GM12875 (cell line): ENCODE results near the gene MAPKAPK2.

Experiments used
- H3K4me3 ChIP-seq: one replicate; pipeline ENCODE4 v1.5.1; 2011; ENCODE audit warnings: low read depth, low read length, control low read depth
- TF ChIP-seq, protein P1 (sequence below): IDR thresholded peaks from 2 replicates; pipeline ENCODE4 v1.5.1; 2011; ENCODE audit warnings: low read depth, mild to moderate bottlenecking, control low read depth, inconsistent platforms, low read length, moderate library complexity, borderline replicate concordance; ENCODE audit not compliant: insufficient read depth

Gene MAPKAPK2

DNA sequence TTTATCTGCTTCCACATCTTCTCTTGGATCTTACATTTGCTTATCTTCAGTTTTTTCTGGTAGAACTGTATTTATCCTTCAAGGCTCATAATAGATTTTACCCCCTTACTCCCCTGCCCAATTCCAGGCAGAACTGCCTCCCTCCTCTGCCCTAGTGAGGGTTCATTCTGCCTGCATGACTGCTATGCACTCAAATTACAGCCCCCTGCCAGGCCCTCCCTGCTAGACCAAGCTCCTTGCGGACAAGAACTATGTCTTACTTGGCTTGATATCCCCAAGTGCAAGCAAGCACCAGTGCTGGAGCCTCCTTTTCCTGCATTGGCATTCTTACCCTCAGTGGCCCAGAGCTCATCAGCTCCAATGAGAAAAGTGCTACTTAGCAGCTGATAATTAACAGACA is 18.1 kb downstream of the MAPKAPK2 start:
- no peak overlapping the region for H3K4me3 ChIP-seq
- TF ChIP-seq, protein P1, sequence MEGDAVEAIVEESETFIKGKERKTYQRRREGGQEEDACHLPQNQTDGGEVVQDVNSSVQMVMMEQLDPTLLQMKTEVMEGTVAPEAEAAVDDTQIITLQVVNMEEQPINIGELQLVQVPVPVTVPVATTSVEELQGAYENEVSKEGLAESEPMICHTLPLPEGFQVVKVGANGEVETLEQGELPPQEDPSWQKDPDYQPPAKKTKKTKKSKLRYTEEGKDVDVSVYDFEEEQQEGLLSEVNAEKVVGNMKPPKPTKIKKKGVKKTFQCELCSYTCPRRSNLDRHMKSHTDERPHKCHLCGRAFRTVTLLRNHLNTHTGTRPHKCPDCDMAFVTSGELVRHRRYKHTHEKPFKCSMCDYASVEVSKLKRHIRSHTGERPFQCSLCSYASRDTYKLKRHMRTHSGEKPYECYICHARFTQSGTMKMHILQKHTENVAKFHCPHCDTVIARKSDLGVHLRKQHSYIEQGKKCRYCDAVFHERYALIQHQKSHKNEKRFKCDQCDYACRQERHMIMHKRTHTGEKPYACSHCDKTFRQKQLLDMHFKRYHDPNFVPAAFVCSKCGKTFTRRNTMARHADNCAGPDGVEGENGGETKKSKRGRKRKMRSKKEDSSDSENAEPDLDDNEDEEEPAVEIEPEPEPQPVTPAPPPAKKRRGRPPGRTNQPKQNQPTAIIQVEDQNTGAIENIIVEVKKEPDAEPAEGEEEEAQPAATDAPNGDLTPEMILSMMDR = no peak

DNA sequence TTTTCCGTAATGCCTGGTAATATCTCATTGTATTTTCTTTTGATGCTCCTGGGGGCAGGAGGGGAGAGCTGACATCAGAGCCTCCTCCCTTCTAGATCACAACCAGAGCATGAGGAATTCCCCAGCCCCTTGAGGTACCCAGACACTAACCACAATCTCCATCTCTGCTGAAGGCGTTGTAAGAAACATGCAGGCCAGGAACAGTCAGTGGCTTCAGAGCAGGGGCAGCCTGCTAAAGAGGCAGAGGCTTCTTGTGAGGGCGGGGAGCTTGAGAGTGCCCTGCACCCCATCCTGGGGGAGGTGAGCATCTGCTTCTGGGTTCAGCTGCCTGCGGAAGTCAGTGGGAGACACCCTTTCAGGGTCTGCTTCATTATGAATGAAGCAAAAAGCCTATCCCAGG is 19.0 kb downstream of the MAPKAPK2 start:
- no peak overlapping the region for H3K4me3 ChIP-seq

DNA sequence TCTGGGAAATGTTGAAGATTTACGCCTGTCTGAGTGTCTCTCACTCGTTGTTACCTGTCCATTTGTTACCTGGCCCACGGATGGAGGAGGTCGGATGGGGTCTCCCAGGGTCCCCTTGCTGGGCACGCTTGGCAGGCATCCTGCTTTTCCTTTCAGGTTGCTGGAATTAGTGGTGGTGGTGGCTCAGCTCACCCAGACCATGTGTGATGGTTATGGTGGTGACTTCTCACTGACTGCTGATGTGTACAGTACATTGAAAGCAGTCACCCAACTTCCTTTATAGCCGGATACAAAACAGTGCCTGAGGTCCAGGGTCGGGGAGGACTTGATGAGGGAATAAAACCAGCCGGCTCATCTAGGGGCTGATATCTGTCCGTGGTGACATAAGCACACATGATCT is 19.5 kb downstream of the MAPKAPK2 start:
- no peak overlapping the region for H3K4me3 ChIP-seq
- TF ChIP-seq, protein P1 = no peak

More for the DNA sequence above, 19.0 kb downstream of the MAPKAPK2 start:
- TF ChIP-seq, protein P1 = no peak

DNA sequence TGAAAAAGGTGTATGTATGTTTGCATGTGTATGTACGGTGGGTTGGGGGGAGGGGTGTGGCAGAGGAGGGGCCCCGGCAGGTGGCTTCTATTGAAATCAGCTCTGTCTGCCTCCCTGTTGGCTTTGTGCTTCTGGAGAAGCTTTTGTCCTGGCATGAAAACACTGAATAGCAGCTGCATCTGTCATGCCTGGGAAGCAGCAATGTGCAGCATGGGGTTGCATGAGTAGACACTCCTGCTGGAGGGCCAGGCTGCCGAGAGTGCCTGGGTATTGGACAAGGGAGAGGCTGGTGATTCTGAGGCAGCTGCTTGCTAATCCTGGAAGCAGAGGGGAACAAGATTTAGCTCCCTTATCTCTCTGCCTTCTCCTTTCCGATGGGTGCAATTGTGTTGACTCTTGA is 20.5 kb downstream of the MAPKAPK2 start:
- TF ChIP-seq, protein P1 = no peak
- no peak overlapping the region for H3K4me3 ChIP-seq

- TF ChIP-seq, protein P1 = no peak
- H3K4me3 ChIP-seq = no peak overlapping the region
Measured at GRCh38 chr1:206705726-206706297, 21.1 kb downstream of the MAPKAPK2 start.

DNA sequence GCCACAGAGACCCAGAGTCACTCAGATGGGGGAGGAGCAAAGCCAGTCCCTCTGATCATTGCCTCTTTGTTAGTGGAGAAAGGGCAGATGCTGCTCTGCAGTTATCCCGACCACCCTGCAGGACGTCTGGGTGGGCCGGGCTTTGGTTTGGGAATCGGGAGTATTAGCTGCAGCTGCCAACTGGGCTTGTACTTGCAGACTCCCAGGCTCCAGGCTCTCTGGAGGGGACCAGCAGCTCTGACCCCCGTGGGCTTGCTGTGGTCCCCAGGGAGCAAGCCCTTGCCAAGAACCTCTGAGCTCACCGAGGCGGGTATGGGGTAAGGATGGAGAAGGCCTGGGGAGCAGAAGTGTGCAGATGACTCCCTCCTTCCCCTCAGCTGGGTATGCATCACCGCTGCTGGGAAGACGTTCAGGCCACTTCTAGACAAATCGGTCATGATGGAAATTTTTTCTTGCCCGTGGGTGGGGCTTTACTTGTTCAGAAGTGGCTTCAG is 21.6 kb downstream of the MAPKAPK2 start:
- TF ChIP-seq, protein P1 = no peak
- H3K4me3 ChIP-seq = no peak overlapping the region

- TF ChIP-seq, protein P1 = no peak
- no peak overlapping the region for H3K4me3 ChIP-seq
Measured at GRCh38 chr1:206706806-206707366, 22.2 kb downstream of the MAPKAPK2 start.
